Endothelial cell of umbilical vein (primary cell): ENCODE results near the gene GAB2. TPM values are rescaled to one million over a fixed set of nuclear protein-coding genes. Genes with fewer than 3 reads are reported as not detected.

Experiments
- BruUV-seq: library from RNA; stranded (reverse); fragments of 400-500 nt; replicated peaks from 2 replicates; lab custom pipeline; 2021; lab: Mats Ljungman, UMichigan
- CTCF ChIA-PET: fragments of 300-600, 350-600 bp; sonication (Branson Sonifier 250); formaldehyde crosslinking; loops from one replicate; lab custom pipeline; 2021; ENCODE audit warnings: antibody characterized with exemption, inconsistent platforms; lab: Charles Lee
- POLR2A ChIA-PET: fragments of 300-600, 350-600 bp; sonication (Branson Sonifier 250); formaldehyde crosslinking; loops from one replicate; lab custom pipeline; 2021; ENCODE audit warnings: antibody characterized with exemption, inconsistent platforms; lab: Charles Lee
- DNase-seq: peaks from one replicate; pipeline ENCODE4 v3.0.0-alpha.2; 2011; ENCODE audit warnings: low read depth, low spot score
- FAIRE-seq: peaks from 2 replicates; lab custom pipeline; 2011; peaks lifted over from hg19 to GRCh38; lab: Jason Lieb, UNC
- H2AFZ ChIP-seq: 2 replicates; pipeline ENCODE4 v1.6.0; 2012; ENCODE audit warnings: low read depth, low read length, control low read depth, inconsistent platforms
- H3K27ac ChIP-seq: 2 replicates; pipeline ENCODE4 v1.5.1; 2011; ENCODE audit warnings: low read depth, mild to moderate bottlenecking, control low read depth, low read length, moderate library complexity; ENCODE audit not compliant: insufficient read depth
- H3K27me3 ChIP-seq, 2 experiments: 2 replicates each; pipeline versions ENCODE4 v1.6.0 to v1.6.1; 2011; ENCODE audit warnings: low read length in 2 of 2, mixed read lengths in 1 of 2; ENCODE audit not compliant: control insufficient read depth in 2 of 2, insufficient read depth in 2 of 2
- H3K36me3 ChIP-seq, 2 experiments: 2 replicates in 1 of 2; 3 replicates in 1 of 2; pipeline ENCODE4 v1.5.1; 2011; ENCODE audit warnings: low read length in 2 of 2, mild to moderate bottlenecking in 1 of 2, moderate library complexity in 1 of 2; ENCODE audit not compliant: control insufficient read depth in 2 of 2, insufficient read depth in 2 of 2; ENCODE audit errors: extremely low read depth in 1 of 2
- H3K4me1 ChIP-seq: 3 replicates; pipeline ENCODE4 v1.5.1; 2011; ENCODE audit warnings: mild to moderate bottlenecking, low read length; ENCODE audit not compliant: control insufficient read depth, insufficient read depth; ENCODE audit errors: extremely low read depth
- H3K4me2 ChIP-seq: 2 replicates; pipeline ENCODE4 v1.6.1; 2011; ENCODE audit warnings: low read length, control low read depth, mixed read lengths; ENCODE audit not compliant: insufficient read depth
- H3K4me3 ChIP-seq, 3 experiments: fragments of 200-600 bp in 1 of 3; sonication (generic), shearing (Covaris generic) in 1 of 3; replicated peaks in 1 of 3; 2 replicates each; pipeline ENCODE4 v1.5.1; 2011 to 2016; ENCODE audit warnings: control low read depth in 3 of 3, low read length in 3 of 3, mild to moderate bottlenecking in 2 of 3, inconsistent platforms in 1 of 3, low read depth in 1 of 3, moderate library complexity in 1 of 3; ENCODE audit not compliant: insufficient read depth in 1 of 3
- H3K79me2 ChIP-seq: 2 replicates; pipeline ENCODE4 v1.6.0; 2012; ENCODE audit warnings: low read length, inconsistent platforms; ENCODE audit not compliant: control insufficient read depth, insufficient read depth
- H3K9ac ChIP-seq: replicated peaks from 2 replicates; pipeline ENCODE3; 2011; ENCODE audit warnings: low read length, control low read depth; ENCODE audit not compliant: insufficient read depth; ENCODE audit errors: extremely low read depth
- H3K9me1 ChIP-seq: replicated peaks from 3 replicates; pipeline ENCODE4 v1.6.0; 2011; ENCODE audit warnings: mild to moderate bottlenecking, low read length; ENCODE audit not compliant: control insufficient read depth, insufficient read depth; ENCODE audit errors: extremely low read depth
- H3K9me3 ChIP-seq: replicated peaks from 2 replicates; pipeline ENCODE4 v1.5.1; 2012; ENCODE audit warnings: low read length, inconsistent platforms; ENCODE audit not compliant: control insufficient read depth, insufficient read depth
- H4K20me1 ChIP-seq: replicated peaks from 2 replicates; pipeline ENCODE3; 2011; ENCODE audit warnings: mild to moderate bottlenecking, low read length; ENCODE audit not compliant: control insufficient read depth, insufficient read depth; ENCODE audit errors: extremely low read depth
- CTCF ChIP-seq, 2 donors: IDR thresholded peaks; 1 replicate in 1 of 2; 2 replicates in 1 of 2; pipeline ENCODE4 v1.5.1; 2011; ENCODE audit warnings: low read length in 2 of 2, mild to moderate bottlenecking in 2 of 2, moderate library complexity in 2 of 2, control low read depth in 1 of 2, inconsistent platforms in 1 of 2, low read depth in 1 of 2; ENCODE audit not compliant: insufficient read depth in 1 of 2; ENCODE audit errors: extremely low read depth in 1 of 2
- EZH2 ChIP-seq: IDR thresholded peaks from 2 replicates; pipeline ENCODE4 v1.6.1; 2012; ENCODE audit warnings: borderline replicate concordance, low read depth, mild to moderate bottlenecking, moderate library complexity, low read length, inconsistent platforms; ENCODE audit not compliant: severe bottlenecking
- FOS ChIP-seq: IDR thresholded peaks from 2 replicates; pipeline ENCODE4 v1.6.1; 2011; ENCODE audit warnings: mild to moderate bottlenecking, low read length, moderate library complexity, borderline replicate concordance; ENCODE audit not compliant: insufficient read depth
- GATA2 ChIP-seq: IDR thresholded peaks from 2 replicates; pipeline ENCODE4 v1.7.0; 2011; ENCODE audit warnings: low read depth, mild to moderate bottlenecking, moderate library complexity, mixed read lengths, low read length; ENCODE audit not compliant: insufficient read length, insufficient read depth
- JUN ChIP-seq: IDR thresholded peaks from 2 replicates; pipeline ENCODE4 v1.6.1; 2011; ENCODE audit warnings: borderline replicate concordance, low read depth; ENCODE audit not compliant: insufficient read length, insufficient read depth
- MAX ChIP-seq: IDR thresholded peaks from 2 replicates; pipeline ENCODE4 v1.6.1; 2011; ENCODE audit not compliant: insufficient read depth, insufficient read length
- MYC ChIP-seq: IDR thresholded peaks from one replicate; pipeline ENCODE4 v1.6.1; 2011; ENCODE audit warnings: mild to moderate bottlenecking, low read depth, low read length
- POLR2A ChIP-seq: IDR thresholded peaks from 2 replicates; pipeline ENCODE4 v1.6.1; 2012; ENCODE audit warnings: low read depth, mild to moderate bottlenecking, control low read depth, low read length
- POLR2AphosphoS5 ChIP-seq: IDR thresholded peaks from 2 replicates; pipeline ENCODE4 v1.6.1; 2012; ENCODE audit warnings: low read depth, mild to moderate bottlenecking, control low read depth, low read length, moderate library complexity; ENCODE audit not compliant: insufficient read depth
- dilution Hi-C: fragments of 300-500 bp; cut with MboI; formaldehyde crosslinking; loops from one replicate; pipeline ENCODE4 v1.15.0; 2019; ENCODE audit warnings: low sequenced_read_pairs; ENCODE audit not compliant: extremely low pct_ligation_motif_present
- intact Hi-C: fragments of 100-400 bp; cut with micrococcal nuclease; formaldehyde crosslinking; loops from one replicate; pipeline ENCODE4 v1.10.0; 2022
- polyA plus RNA-seq, 4 experiments: library from polyadenylated mRNA; depleted of rRNA in 3 of 4; stranded (reverse) in 3 of 4; unstranded in 1 of 4; fragments of >200 nt; gene quantifications; 2 replicates each; pipeline versions ENCODE4 v1.2.1 to v1.2.3, GENCODE V29; 2011 to 2012; ENCODE audit warnings: missing spikeins in 1 of 4
- total RNA-seq: library from RNA; stranded (reverse); gene quantifications from 2 replicates; pipeline ENCODE4 v1.2.3, GENCODE V29; 2021

GAB2 gene
- total and polyA plus RNA-seq, 2 donors (not counting 3 experiments of a cell fraction or from before 2014, with no cell fraction given), result 19.6 to 39.6 TPM

GRCh38 chr11:78290293-78291176 lies 127.1 kb downstream of the GAB2 start:
- Histone ChIP-seq H3K36me3 (no peaks in the 10 kb centered on the region), H3K4me3 (no peak overlapping the region), H4K20me1 (no peaks in the 10 kb centered on the region), H3K27me3 (no peaks in the 10 kb centered on the region), H3K79me2 (peaks cover 46% of the 10 kb centered on the region), H3K4me1 (no peaks in the 10 kb centered on the region), H3K9ac (no peak overlapping the region), H3K9me1 (no peaks in the 10 kb centered on the region), H3K4me2 (no peak overlapping the region), H3K9me3 (no peaks in the 10 kb centered on the region), H2AFZ (no peak overlapping the region), H3K27ac (no peak overlapping the region)
- no peak for TF ChIP-seq EZH2
- no peak for TF ChIP-seq POLR2A
- TF ChIP-seq MYC, result no peak
- no peak for TF ChIP-seq POLR2AphosphoS5
- TF ChIP-seq MAX, result no peak
- TF ChIP-seq GATA2, result no peak
- no peak for TF ChIP-seq JUN
- no peak for TF ChIP-seq FOS
- no peak for TF ChIP-seq CTCF (IDR thresholded peaks at IDR 0.05; ENCODE audit: extremely low read depth in 1 of 2, insufficient read depth in 1 of 2, low read depth in 1 of 2, low read length in 2 of 2)
- POLR2A ChIA-PET, result no interaction called here
- DNase-seq, result no peak
- CTCF ChIA-PET, result no interaction called here
- intact Hi-C loops (no loop called here), dilution Hi-C loops (no loop called here)
- BruUV-seq, result no TSS peak
- no peak for FAIRE-seq
